22Rv1 (cell line): ENCODE results near the gene FKBP1B.
A peak's percentile ranks its signal among the peaks of the same experiment; 100 is the strongest.

Experiments
- H3K27ac ChIP-seq: fragments of 450-650 bp; 2 replicates; pipeline ENCODE4 v1.5.1; 2017
- ZFX ChIP-seq: fragments of 450-650 bp; IDR thresholded peaks from 2 replicates; pipeline ENCODE4 v1.6.1; 2017; ENCODE audit warnings: antibody characterized with exemption, borderline replicate concordance
- TF ChIP-seq, protein P1 (sequence below): fragments of 450-650 bp; IDR thresholded peaks from 2 replicates; pipeline ENCODE4 v1.5.1; 2017; ENCODE audit warnings: mild to moderate bottlenecking

Gene FKBP1B

DNA sequence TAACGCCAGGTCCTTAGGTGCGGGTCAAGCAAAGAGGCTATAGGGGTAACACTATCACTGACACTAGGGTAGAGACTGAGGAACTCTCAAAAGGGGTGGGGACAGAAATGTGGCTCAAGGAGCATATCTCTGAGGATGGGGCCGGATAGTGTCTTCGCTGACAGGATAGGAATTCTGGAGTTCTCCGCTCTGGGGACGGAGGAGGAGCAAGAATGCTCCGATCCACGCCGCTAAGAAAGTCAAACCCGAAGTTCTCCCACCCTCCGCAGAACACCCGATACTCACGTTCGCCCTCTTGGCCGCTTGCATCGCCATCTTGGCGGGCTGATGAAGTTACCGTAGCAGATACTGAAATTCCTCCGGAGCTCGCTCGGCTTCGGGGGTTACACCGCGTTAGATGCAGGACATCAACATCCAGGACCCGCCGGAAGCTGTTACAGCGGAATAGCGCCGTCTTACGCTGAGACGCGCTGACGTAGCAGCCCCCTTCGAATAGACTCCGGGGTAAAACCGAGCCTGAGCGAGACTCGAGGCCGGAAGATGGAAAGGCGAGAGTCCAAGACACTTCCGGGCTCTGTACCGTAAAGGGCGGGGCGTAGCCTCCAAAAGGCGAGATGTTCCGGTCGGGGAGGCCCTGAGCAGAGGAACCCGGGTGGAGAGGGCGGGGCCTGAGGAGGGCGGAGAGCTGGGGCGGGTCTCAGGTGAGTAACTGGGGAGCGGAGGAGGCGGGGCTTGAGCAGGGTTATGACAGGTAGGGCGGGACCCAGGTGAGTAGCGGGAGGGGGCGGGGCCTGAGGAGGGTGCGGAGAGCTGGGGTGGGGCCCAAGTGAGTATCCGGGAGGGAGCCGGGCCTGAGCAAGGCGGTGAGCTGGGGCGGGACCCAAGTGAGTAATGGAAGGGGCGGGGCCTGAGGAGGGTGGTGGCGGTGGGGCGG is 26.6 kb downstream of the FKBP1B start, which contains the start of gene SF3B6:
Gene SF3B6 (minus strand): TSS at position 412 of the 934 bp plus-strand sequence. CDS start 97 bp downstream, at position 315.
- H3K27ac ChIP-seq = peak within 1 kb of the TSS; percentile 81

DNA sequence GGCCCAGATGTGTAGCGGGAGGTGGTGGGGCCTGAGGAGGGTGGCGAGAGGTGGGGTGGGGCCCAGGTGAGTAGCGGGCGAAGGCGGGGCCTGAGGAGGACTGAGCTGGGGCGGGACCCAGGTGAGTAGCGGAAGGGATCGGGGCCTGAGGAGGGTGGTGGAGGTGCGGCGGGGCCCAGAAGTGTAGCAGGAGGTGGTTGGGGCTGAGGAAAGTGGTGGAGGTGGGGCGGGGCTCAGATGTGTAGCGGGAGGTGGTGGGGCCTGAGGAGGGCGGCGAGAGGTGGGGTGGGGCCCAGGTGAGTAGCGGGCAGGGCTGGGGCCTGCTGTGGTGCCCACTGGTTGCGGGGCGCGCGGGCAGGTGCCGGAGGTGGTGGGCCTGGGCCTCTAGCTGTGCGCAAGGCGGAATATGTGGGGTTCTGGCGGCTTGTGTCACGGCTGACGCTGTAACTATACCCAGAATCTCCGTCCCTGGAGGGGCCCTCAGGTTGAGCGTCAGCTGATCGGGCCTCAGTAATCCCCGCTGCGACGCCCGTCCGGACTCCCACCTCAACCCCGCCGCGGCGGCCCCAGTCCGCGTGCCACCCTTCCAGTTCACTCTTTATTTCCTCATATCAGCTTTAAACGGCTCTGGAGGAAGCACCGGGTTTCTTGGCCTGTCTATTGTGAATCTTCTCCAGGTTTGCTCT is 27.5 kb downstream of the FKBP1B start:
- TF ChIP-seq ZFX = no peak
- TF ChIP-seq, protein P1, sequence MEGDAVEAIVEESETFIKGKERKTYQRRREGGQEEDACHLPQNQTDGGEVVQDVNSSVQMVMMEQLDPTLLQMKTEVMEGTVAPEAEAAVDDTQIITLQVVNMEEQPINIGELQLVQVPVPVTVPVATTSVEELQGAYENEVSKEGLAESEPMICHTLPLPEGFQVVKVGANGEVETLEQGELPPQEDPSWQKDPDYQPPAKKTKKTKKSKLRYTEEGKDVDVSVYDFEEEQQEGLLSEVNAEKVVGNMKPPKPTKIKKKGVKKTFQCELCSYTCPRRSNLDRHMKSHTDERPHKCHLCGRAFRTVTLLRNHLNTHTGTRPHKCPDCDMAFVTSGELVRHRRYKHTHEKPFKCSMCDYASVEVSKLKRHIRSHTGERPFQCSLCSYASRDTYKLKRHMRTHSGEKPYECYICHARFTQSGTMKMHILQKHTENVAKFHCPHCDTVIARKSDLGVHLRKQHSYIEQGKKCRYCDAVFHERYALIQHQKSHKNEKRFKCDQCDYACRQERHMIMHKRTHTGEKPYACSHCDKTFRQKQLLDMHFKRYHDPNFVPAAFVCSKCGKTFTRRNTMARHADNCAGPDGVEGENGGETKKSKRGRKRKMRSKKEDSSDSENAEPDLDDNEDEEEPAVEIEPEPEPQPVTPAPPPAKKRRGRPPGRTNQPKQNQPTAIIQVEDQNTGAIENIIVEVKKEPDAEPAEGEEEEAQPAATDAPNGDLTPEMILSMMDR = no peak
- peak overlapping the region; percentile 63 for H3K27ac ChIP-seq

More for the DNA sequence above, 26.6 kb downstream of the FKBP1B start, which contains the start of gene SF3B6:
- no peak for TF ChIP-seq ZFX
- TF ChIP-seq, protein P1 = no peak

DNA sequence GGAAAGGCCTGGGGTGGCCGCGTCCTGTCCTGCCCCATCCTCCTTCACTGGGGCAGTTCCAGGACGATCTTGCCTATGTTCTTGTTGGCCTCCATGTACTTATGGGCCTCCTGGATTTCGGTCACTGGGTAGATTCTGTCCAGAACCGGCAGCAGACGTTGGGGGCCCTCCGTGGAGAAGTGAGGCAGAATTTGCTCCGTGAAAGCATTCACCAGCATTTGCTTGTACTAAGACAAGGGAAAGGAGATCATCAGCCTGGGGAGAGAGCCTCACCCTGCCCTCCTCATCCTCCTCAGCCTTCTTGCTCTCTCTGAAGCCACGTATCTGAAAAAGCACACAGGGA is 28.0 kb downstream of the FKBP1B start:
- H3K27ac ChIP-seq = peak overlapping the region; percentile 63
- TF ChIP-seq, protein P1 = no peak
- TF ChIP-seq ZFX = no peak

DNA sequence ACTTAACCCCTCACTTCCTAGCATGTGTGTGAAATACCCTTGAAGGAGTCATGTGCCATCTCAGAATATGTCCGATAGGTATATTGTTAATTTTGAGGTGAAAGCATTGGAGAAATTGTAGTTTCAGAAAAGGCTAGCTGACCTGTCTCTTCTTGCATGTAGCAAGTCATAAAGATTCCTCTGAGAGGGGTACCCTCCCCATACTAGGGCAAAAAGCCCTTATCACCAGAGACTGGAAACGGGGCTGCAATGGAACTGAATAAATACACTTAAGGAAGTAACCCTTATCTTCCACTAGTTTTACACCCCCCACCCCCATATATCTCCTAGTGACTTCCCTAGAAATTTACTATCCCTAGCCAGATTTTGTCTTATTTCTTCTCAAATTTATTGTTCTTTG is 28.3 kb downstream of the FKBP1B start:
- peak overlapping the region; percentile 63; the same call in 1 of the 2 replicates for H3K27ac ChIP-seq
- no peak for TF ChIP-seq ZFX
- TF ChIP-seq, protein P1 = no peak

DNA sequence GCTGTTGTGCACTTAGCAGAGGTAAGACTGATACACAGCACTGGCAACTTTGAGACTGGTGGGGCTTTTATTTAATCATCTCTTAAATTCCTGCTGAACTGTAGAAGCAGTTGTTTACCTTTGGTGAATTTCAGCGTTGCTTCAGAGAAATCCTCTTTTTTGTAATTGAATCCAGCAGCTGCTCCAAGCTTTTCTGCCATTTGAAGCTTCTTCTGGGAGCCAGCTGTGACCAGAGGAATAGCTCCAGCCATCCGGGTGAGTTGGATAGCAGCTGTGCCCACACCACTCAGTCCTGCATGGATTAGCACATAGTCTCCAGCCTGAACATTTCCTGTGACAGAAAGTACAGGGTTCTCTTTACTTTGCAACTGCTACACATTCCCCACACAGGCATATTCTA is 31.2 kb downstream of the FKBP1B start:
- TF ChIP-seq, protein P1 = no peak
- TF ChIP-seq ZFX = no peak
- no peak overlapping the region for H3K27ac ChIP-seq

DNA sequence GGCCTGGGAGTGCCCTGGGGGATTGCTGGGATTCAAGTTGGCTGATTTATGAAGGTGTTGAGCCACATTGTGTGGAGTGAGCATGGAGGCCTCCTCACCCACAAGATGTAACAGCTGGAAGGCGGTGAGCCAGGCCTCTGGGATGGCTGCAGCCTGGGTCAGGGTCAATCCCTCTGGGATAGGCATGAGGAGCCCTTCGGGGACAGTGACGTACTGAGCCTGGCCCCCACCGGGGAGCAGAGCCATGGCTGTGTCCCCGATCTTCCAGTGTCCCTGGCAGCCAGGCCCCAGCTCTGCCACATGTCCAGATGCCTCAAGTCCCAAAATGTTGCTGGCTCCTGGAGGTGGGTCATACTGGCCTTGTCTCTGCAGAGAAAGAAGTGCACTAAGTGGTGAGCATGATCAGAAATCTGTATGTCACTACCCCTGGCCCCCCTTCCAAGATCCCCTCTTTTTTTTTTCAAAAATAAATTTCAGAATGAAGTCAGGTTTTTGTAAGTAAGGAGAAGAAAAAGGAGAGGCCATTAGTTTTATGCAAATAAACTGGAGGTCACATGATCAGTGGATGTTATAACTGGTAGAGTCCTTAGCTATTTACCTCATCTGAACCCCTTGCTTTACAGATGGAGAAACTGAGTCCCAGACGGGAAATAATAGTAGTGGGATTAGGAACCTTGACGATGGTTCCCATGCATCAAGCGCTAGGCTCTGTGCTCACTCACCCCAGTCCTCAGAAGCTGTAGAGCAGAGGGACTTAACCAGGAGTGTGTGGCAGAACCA is 33.4 kb downstream of the FKBP1B start:
- no peak overlapping the region for H3K27ac ChIP-seq
- TF ChIP-seq, protein P1 = no peak
- TF ChIP-seq ZFX = no peak
